GM13977 (cell line): ENCODE measurements around the gene ABHD11.

ENCODE experiments used
- DNase-seq: peaks from one replicate; pipeline ENCODE4 v3.0.0; 2012; ENCODE audit warnings: low spot score
- in situ Hi-C: fragments of 300-500 bp; cut with MboI; formaldehyde crosslinking; loops from one replicate; pipeline ENCODE4 v1.12.0; 2022; ENCODE audit warnings: low sequenced_read_pairs, low pct_unique_long_range_greater_than_20kb, mixed read lengths, inconsistent platforms; ENCODE audit not compliant: unreplicated experiment
- TF ChIP-seq, protein P1 (sequence below): IDR thresholded peaks from 2 replicates; pipeline ENCODE4 v1.5.1; 2012; ENCODE audit warnings: mild to moderate bottlenecking, control low read depth; ENCODE audit not compliant: insufficient read depth; ENCODE audit errors: extremely low read depth, missing control alignments

ABHD11 gene

DNA sequence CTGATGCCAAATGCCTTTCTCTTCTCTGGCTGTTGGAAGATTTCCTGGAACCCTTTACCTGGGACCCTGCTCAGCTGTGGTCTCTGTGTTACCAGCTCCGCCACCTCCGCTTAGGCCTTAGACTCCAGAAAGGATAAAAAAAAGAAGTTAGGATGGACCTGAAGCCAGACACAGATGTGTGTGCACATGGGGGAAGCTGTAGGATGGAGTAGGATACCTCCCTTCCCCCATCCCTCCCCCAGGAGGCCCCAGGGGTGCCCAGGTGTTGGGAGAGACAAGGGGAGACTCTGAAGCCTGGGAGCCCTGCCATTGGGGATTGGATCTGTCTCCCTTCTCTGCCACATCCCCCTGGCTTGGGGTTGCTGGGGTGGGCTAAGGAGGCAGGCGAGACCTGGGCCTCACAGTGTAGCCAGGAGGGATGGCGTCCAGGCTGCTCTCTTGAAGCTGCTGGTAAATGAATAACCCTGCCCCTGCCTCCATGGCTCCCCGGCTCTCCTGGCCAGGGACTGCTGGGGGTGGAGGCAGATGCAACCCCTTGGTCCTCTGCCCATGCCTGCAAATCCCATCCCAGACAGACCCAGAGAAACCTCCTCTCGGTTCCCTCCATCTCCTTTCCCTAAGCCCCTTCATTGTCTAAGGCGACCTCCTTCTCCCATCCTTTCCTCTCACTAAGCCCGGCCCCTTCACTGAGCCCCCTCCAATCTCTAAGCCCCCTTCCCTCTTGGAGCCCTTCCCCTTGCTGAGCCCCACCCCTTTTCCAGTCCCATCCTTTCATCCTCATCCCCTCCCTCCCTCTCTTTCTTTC is 23.5 kb upstream of the ABHD11 start:
- TF ChIP-seq, protein P1, sequence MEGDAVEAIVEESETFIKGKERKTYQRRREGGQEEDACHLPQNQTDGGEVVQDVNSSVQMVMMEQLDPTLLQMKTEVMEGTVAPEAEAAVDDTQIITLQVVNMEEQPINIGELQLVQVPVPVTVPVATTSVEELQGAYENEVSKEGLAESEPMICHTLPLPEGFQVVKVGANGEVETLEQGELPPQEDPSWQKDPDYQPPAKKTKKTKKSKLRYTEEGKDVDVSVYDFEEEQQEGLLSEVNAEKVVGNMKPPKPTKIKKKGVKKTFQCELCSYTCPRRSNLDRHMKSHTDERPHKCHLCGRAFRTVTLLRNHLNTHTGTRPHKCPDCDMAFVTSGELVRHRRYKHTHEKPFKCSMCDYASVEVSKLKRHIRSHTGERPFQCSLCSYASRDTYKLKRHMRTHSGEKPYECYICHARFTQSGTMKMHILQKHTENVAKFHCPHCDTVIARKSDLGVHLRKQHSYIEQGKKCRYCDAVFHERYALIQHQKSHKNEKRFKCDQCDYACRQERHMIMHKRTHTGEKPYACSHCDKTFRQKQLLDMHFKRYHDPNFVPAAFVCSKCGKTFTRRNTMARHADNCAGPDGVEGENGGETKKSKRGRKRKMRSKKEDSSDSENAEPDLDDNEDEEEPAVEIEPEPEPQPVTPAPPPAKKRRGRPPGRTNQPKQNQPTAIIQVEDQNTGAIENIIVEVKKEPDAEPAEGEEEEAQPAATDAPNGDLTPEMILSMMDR: no peak
- in situ Hi-C loops: no loop called here
- no peak for DNase-seq

DNA sequence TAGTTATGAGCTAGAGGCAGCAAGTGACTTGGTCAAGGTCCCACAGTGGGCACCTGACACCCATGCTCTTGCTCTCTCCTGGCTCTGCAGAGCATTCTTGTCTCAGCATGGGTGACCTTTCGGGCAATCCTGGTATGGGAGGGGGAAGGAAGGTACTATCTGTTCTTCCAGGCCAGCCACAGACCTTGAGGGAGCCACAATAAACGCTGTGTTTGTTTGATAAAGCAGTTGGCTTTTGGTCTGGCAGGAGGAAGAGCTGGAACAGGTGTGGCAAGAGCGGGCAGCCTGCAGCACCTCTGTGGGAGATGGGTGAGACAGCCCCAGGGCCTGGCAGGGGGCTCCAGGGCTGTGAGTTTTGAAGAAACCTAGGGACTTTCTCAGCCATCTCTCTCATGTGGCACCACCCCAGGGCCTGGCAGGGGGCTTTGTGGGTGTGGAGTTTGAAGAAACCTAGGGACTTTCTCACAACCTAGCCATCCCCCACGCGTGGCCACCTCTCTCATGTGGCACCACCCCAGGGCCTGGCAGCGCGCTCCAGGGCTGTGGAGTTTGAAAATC is 20.1 kb upstream of the ABHD11 start:
- TF ChIP-seq, protein P1: no peak
- in situ Hi-C loops: no loop called here
- no peak for DNase-seq

DNA sequence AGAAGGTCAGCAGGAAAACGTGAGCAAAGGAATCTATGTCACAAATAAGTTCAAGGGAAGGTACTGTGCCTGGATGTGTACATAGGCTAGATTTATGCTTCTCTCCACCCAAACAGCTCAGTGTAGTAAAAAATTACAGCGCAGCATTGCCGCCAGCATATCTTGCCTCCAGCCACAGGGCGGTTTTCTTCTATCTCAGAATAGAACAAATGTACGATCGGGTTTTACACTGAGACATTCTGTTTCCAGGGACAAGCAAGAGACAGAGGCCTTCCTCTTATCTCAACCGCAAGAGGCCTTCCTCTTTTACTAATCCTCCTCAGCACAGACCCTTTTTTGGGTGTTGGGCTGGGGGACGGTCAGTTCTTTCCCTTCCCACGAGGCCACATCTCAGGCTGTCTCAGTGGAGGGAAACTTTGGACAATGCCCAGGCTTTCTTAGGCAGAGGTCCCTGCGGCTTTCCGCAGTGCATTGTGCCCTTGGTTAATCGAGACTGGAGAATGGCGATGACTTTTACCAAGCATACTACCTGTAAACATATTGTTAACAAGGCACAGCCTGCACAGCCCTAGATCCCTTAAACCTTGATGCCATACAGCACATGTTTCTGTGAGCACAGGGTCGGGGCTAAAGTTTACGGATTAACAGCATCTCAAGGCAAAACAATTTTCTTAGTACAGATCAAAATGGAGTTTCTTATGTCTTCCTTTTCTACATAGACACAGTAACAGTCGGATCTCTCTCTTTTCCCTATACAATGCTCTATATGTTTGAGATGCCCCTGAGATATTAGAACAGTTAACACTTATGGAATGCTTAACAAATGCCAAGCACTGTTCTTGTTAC is 11.6 kb upstream of the ABHD11 start:
- TF ChIP-seq, protein P1: no peak
- no peak for DNase-seq
- in situ Hi-C loops: no loop called here

DNA sequence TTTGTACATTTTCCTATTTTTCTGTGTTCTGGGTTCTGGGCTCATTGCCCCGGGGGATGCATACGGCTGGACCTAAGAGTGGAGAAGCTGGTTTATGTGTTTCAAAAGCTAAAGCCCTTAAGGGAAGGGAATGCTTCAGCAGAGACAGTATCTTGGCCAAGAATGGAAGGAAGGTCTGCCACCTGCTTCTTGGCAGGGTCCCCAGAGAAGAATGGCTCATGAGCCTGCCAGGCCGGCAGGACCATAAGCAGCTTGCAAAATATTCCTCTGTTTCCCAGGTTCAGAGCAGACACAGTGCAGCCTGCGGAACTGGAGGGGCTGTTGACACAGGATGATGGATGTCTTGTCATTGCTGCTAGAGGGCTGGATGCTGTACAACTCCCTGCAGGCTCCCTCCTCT is 7.8 kb upstream of the ABHD11 start:
- TF ChIP-seq, protein P1: no peak
- no peak for DNase-seq

DNA sequence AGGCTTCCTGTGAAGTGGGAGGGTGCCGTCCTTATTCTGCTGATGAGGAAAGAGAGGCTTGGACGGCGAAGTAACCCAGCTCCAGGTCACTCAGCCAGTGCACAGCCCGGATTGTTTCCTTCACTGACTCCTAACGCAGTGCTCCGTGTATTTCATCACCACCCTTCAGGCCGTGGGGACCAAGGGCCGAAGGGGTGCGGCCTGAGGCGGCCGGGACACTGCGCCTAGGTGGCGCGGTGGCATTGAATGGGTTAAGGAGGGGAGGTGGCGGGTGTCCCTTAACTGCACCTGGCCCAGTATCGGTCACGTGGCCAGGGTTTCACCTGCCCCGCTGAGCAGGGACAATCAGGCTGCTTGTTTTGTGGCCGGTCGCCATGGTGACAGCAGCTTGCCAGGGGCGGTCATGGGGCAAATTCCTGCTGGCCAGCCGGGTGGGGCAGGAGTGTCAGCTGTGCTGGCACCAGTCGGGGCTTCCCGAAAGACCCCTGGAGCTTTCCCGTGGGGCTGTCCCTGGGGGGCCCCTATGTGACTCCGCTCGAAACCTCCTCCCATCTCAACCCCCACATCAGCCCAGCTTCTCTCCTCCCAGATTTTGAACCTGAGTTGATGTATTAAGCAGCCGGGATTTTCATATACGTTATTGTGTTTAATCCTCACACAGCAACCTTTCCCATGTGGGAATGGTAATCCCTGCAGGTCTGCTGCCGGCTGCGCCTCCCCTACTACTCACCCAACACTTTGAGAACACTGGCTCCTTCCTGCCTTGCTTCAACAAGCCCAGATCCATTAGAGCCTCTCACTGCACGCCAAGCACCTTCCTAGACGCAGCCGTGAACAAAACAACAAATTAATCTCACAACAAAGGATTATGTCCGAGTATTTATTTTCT is 4.4 kb upstream of the ABHD11 start:
- in situ Hi-C loops: no loop called here
- TF ChIP-seq, protein P1: no peak

More for the DNA sequence above, 7.8 kb upstream of the ABHD11 start:
- in situ Hi-C loops: no loop called here

DNA sequence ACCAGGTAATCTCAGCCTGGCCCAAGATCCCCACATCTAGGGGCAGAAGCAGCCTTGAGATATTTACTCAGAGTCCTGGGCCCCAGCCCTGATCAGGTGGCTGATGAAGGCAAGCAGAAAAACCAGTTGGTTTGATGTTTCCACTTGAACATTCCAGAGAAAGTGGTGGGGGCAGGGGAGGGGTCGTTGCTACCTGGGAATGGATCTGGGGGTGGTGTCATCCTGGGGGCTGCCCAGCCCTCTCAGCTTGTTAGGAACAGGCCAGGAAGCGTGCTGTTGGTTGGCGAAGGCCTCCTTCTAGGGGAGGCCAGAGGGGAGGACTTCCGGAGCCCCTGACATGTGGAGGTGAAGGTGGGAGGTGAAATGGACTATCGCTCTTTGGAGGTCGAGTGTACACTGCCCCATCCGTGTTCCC is 3.7 kb upstream of the ABHD11 start:
- in situ Hi-C loops: no loop called here
- DNase-seq: no peak
- TF ChIP-seq, protein P1: no peak

More for the DNA sequence above, 4.4 kb upstream of the ABHD11 start:
- no peak for DNase-seq
